ENCODE data around the gene THUMPD1. TPM values are rescaled to one million over a fixed set of nuclear protein-coding genes. Genes with fewer than 3 reads are reported as not detected.

The THUMPD1 gene
- total and polyA plus RNA-seq, 2 of the 4 experiments (the other 2 are of a cell fraction), result 34.5 to 109 TPM

Small RNAs within 50 kb of the gene (microRNA-seq; reads per million reads assigned to microRNA genes)
- not detected for gene RNU6-944P (ENCODE audit: insufficient read depth, insufficient read length)

Small RNAs within 50 kb of the gene (small RNA-seq; reads per million reads assigned to genes)
- gene RNU6-944P, result 0 to 3.0 (median 0) reads per million in 5 experiments

Other genes starting within 250 kb of the THUMPD1 start
- not detected in 2 replicates for gene ACSM2B, start 165.5 kb downstream of the THUMPD1 start, total RNA-seq (2012; rRNA removed)
- not detected in 2 replicates for gene ACSM2B, start 165.5 kb downstream of the THUMPD1 start, polyA plus RNA-seq (2012; rRNA removed)
- not detected in 2 replicates for gene ACSM1, start 44.1 kb downstream of the THUMPD1 start, total RNA-seq (2012; rRNA removed)
- not detected in 2 replicates for gene ACSM1, start 44.1 kb downstream of the THUMPD1 start, polyA plus RNA-seq (2012; rRNA removed)
- 0.54 and 0.56 TPM in 2 replicates for gene ACSM3, start 22.2 kb upstream of the THUMPD1 start, total RNA-seq (2012; rRNA removed)
- 0.50 and 0.55 TPM in 2 replicates for gene ACSM3, start 22.2 kb upstream of the THUMPD1 start, polyA plus RNA-seq (2012; rRNA removed)
- 10.2 and 15.0 TPM in 2 replicates for gene ERI2, start 64.7 kb upstream of the THUMPD1 start, total RNA-seq (2012; rRNA removed)
- 5.6 and 7.5 TPM in 2 replicates for gene ERI2, start 64.7 kb upstream of the THUMPD1 start, polyA plus RNA-seq (2012; rRNA removed)
- 6.1 and 7.0 TPM in 2 replicates for gene REXO5, start 64.7 kb upstream of the THUMPD1 start, total RNA-seq (2012; rRNA removed)
- gene REXO5, start 64.7 kb upstream of the THUMPD1 start, polyA plus RNA-seq (2012; rRNA removed), result 2.2 and 3.7 TPM in 2 replicates
- gene DCUN1D3, start 158.5 kb upstream of the THUMPD1 start, total RNA-seq (2012; rRNA removed), result 42.3 and 51.7 TPM in 2 replicates
- gene DCUN1D3, start 158.5 kb upstream of the THUMPD1 start, polyA plus RNA-seq (2012; rRNA removed), result 7.4 and 8.1 TPM in 2 replicates
- gene LYRM1, start 159.0 kb upstream of the THUMPD1 start, total RNA-seq (2012; rRNA removed), result 35.0 and 43.6 TPM in 2 replicates
- gene LYRM1, start 159.0 kb upstream of the THUMPD1 start, polyA plus RNA-seq (2012; rRNA removed), result 15.8 and 19.0 TPM in 2 replicates